HCT116 (cell line): ENCODE results near the gene CNTNAP2.

ENCODE experiments used
- CTCF ChIP-seq, 3 experiments: fragments of 200-600 bp in 1 of 3; sonication (generic) in 1 of 3; IDR thresholded peaks in 2 of 3; conservative IDR thresholded peaks in 1 of 3; 2 replicates each; pipeline ENCODE4 v1.5.1; 2012 to 2017; ENCODE audit warnings: low read depth in 2 of 3, low read length in 2 of 3, antibody characterized with exemption in 1 of 3, borderline replicate concordance in 1 of 3, control low read depth in 1 of 3, mild to moderate bottlenecking in 1 of 3, mixed read lengths in 1 of 3, mixed run types in 1 of 3, moderate library complexity in 1 of 3; ENCODE audit not compliant: insufficient read depth in 1 of 3
- EGR1 ChIP-seq: IDR thresholded peaks from 2 replicates; pipeline ENCODE4 v1.6.1; 2012; ENCODE audit warnings: low read depth
- EZH2 ChIP-seq: fragments of 200-600 bp; sonication (generic); IDR thresholded peaks from 2 replicates; pipeline ENCODE4 v1.6.1; 2017; ENCODE audit warnings: antibody characterized with exemption, mixed run types
- JUND ChIP-seq: IDR thresholded peaks from 2 replicates; pipeline ENCODE4 v1.6.1; 2012
- MAX ChIP-seq: IDR thresholded peaks from 2 replicates; pipeline ENCODE4 v1.6.1; 2012
- POLR2A ChIP-seq: IDR thresholded peaks from 2 replicates; pipeline ENCODE4 v1.7.0; 2011; ENCODE audit warnings: borderline replicate concordance; ENCODE audit not compliant: insufficient read depth, insufficient read length; ENCODE audit errors: extremely low read depth
- POLR2AphosphoS5 ChIP-seq: IDR thresholded peaks from 2 replicates; pipeline ENCODE4 v1.6.1; 2011; ENCODE audit warnings: mild to moderate bottlenecking, low read depth, low read length, moderate library complexity
- RAD21 ChIP-seq: IDR thresholded peaks from 2 replicates; pipeline ENCODE4 v1.6.1; 2012; ENCODE audit warnings: low read depth, mild to moderate bottlenecking
- SIN3A ChIP-seq: IDR thresholded peaks from 2 replicates; pipeline ENCODE4 v1.6.1; 2012; ENCODE audit warnings: low read depth
- SP1 ChIP-seq: IDR thresholded peaks from 2 replicates; pipeline ENCODE4 v1.6.1; 2012; ENCODE audit warnings: low read depth
- YY1 ChIP-seq: IDR thresholded peaks from 2 replicates; pipeline ENCODE4 v1.6.1; 2011; ENCODE audit warnings: low read length, low read depth, moderate library complexity, mild to moderate bottlenecking; ENCODE audit not compliant: insufficient replicate concordance; ENCODE audit errors: extremely low read depth
- ZBTB33 ChIP-seq: IDR thresholded peaks from 2 replicates; pipeline ENCODE4 v1.6.1; 2011; ENCODE audit warnings: mild to moderate bottlenecking, low read length, moderate library complexity; ENCODE audit not compliant: insufficient replicate concordance; ENCODE audit errors: extremely low read depth

GRCh38 chr7:147525325-147525724, 1408.7 kb downstream of the CNTNAP2 start:
- TF ChIP-seq POLR2AphosphoS5 (no peak), EGR1 (no peak), CTCF (IDR thresholded peaks at IDR 0.05 in 2 of 3, conservative IDR thresholded peaks at IDR 0.05 in 1 of 3; ENCODE audit: borderline replicate concordance in 1 of 3, insufficient read depth in 1 of 3, low read depth in 2 of 3, low read length in 2 of 3) (no peak), YY1 (no peak), MAX (no peak), JUND (no peak), POLR2A (no peak), EZH2 (no peak), SIN3A (no peak), SP1 (no peak), RAD21 (no peak), ZBTB33 (no peak)
